RWPE2 (cell line): ENCODE data around the gene NUDT3.
"Not testable (repeated sequence)": the region's sequence is repeated elsewhere in the genome, so short reads cannot be mapped to it uniquely, and the experiment has no call there.

Experiments
- ATAC-seq: fragments of 200-7000 bp; cut with Tn5 transposase; 3 replicates; pipeline ENCODE4 v1.9.1; 2021; ENCODE audit warnings: low read depth
- DNase-seq: peaks from one replicate; pipeline ENCODE4 v3.0.0-alpha.2; 2020; ENCODE audit warnings: low spot score
- H3K27ac ChIP-seq: fragments of 450-650 bp; 2 replicates; pipeline ENCODE4 v1.5.1; 2017; ENCODE audit warnings: mild to moderate bottlenecking; ENCODE audit not compliant: poor library complexity, severe bottlenecking
- H3K27me3 ChIP-seq: fragments of 250-450 bp; sonication (Bioruptor Pico); 2 replicates; pipeline ENCODE4 v1.5.1; 2021; ENCODE audit warnings: mild to moderate bottlenecking, moderate library complexity; ENCODE audit not compliant: insufficient read depth, poor library complexity, severe bottlenecking
- H3K36me3 ChIP-seq: fragments of 250-450 bp; sonication (Bioruptor Pico); 2 replicates; pipeline ENCODE4 v1.5.1; 2020; ENCODE audit warnings: low read depth, mild to moderate bottlenecking, moderate library complexity
- H3K4me1 ChIP-seq: fragments of 250-450 bp; sonication (Bioruptor Pico); 2 replicates; pipeline ENCODE4 v1.5.1; 2021; ENCODE audit warnings: mild to moderate bottlenecking, moderate library complexity; ENCODE audit not compliant: insufficient read depth, poor library complexity, severe bottlenecking
- H3K4me3 ChIP-seq: fragments of 250-450 bp; sonication (Bioruptor Pico); 2 replicates; pipeline ENCODE4 v1.5.1; 2021; ENCODE audit warnings: mild to moderate bottlenecking, moderate library complexity; ENCODE audit not compliant: severe bottlenecking
- H3K9me3 ChIP-seq: fragments of 250-450 bp; sonication (Bioruptor Pico); 2 replicates; pipeline ENCODE4 v1.5.1; 2021; ENCODE audit warnings: mild to moderate bottlenecking, moderate library complexity; ENCODE audit not compliant: severe bottlenecking
- CTCF ChIP-seq: fragments of 450-650 bp; IDR thresholded peaks from one replicate; pipeline ENCODE4 v1.5.1; 2017; ENCODE audit warnings: mild to moderate bottlenecking, moderate library complexity; ENCODE audit not compliant: poor library complexity, severe bottlenecking

The NUDT3 gene

GRCh38 chr6:34273242-34273805, 119.1 kb downstream of the NUDT3 start:
- no peak for TF ChIP-seq CTCF
- no peak for DNase-seq
- Histone ChIP-seq H3K4me3 (no peak overlapping the region), H3K36me3 (no peaks in the 10 kb centered on the region), H3K4me1 (no peaks in the 10 kb centered on the region), H3K27ac (no peak overlapping the region), H3K9me3 (no peaks in the 10 kb centered on the region), H3K27me3 (no peaks in the 10 kb centered on the region)
- no peak for ATAC-seq

- no peak for TF ChIP-seq CTCF
- H3K27ac ChIP-seq: no peak overlapping the region
- H3K27me3 ChIP-seq: no peaks in the 10 kb centered on the region
- H3K36me3 ChIP-seq: no peaks in the 10 kb centered on the region
- H3K9me3 ChIP-seq: no peaks in the 10 kb centered on the region
- H3K4me1 ChIP-seq: no peaks in the 10 kb centered on the region
- no peak overlapping the region for H3K4me3 ChIP-seq
- ATAC-seq (no peak), DNase-seq (no peak)
These were observed 120.2 kb downstream of the NUDT3 start for GRCh38 chr6:34272013-34272926.

GRCh38 chr6:34269658-34270341, 122.7 kb downstream of the NUDT3 start:
- not testable (repeated sequence) for H3K36me3 ChIP-seq, H3K4me3 ChIP-seq, H3K4me1 ChIP-seq, ATAC-seq, DNase-seq, H3K27ac ChIP-seq, H3K9me3 ChIP-seq, H3K27me3 ChIP-seq

- ATAC-seq: not testable (repeated sequence)
These were observed 123.3 kb downstream of the NUDT3 start for GRCh38 chr6:34269132-34269531.

GRCh38 chr6:34267746-34268145, 124.7 kb downstream of the NUDT3 start:
- no peak for DNase-seq
- no peak for ATAC-seq
- Histone ChIP-seq H3K27me3 (no peaks in the 10 kb centered on the region), H3K27ac (no peak overlapping the region), H3K4me1 (no peaks in the 10 kb centered on the region), H3K4me3 (no peak overlapping the region), H3K9me3 (no peaks in the 10 kb centered on the region), H3K36me3 (no peaks in the 10 kb centered on the region)
- TF ChIP-seq CTCF: no peak

More at GRCh38 chr6:34269132-34269531, 123.3 kb downstream of the NUDT3 start:
- H3K27ac ChIP-seq, H3K9me3 ChIP-seq, H3K4me1 ChIP-seq, DNase-seq, H3K36me3 ChIP-seq, H3K4me3 ChIP-seq, H3K27me3 ChIP-seq: not testable (repeated sequence)

- H3K36me3 ChIP-seq, ATAC-seq, H3K9me3 ChIP-seq: not testable (repeated sequence)
These were observed 129.0 kb downstream of the NUDT3 start for GRCh38 chr6:34263484-34263883.

More at GRCh38 chr6:34263484-34263883, 129.0 kb downstream of the NUDT3 start:
- not testable (repeated sequence) for H3K4me3 ChIP-seq, H3K4me1 ChIP-seq, H3K27ac ChIP-seq, DNase-seq, H3K27me3 ChIP-seq
